HEK293 (cell line): Measurements from ENCODE around the gene FSIP1.

ENCODE experiments used
- CTCF ChIP-seq: fragments of 450-650 bp; formaldehyde crosslinking; IDR thresholded peaks from 2 replicates; pipeline ENCODE4 v1.5.1; 2016; ENCODE audit warnings: missing biosample characterization, missing genetic modification characterization
- HOXA7 ChIP-seq: sonication (generic); formaldehyde crosslinking; IDR thresholded peaks from 2 replicates; pipeline ENCODE4 v1.8.1; 2022; ENCODE audit warnings: missing genetic modification reagents, borderline replicate concordance
- PRDM10 ChIP-seq: fragments of 450-650 bp; formaldehyde crosslinking; IDR thresholded peaks from 2 replicates; pipeline ENCODE4 v1.5.1; 2016; ENCODE audit warnings: missing biosample characterization, missing genetic modification characterization
- ZBTB21 ChIP-seq: fragments of 450-650 bp; formaldehyde crosslinking; IDR thresholded peaks from 2 replicates; pipeline ENCODE4 v1.5.1; 2017; ENCODE audit warnings: missing biosample characterization, missing genetic modification characterization
- ZFHX2 ChIP-seq: fragments of 450-650 bp; formaldehyde crosslinking; conservative IDR thresholded peaks from 2 replicates; pipeline ENCODE4 v1.5.1; 2016; ENCODE audit warnings: missing biosample characterization, missing genetic modification characterization
- TF ChIP-seq, protein P1 (sequence below): fragments of 450-650 bp; formaldehyde crosslinking; IDR thresholded peaks from 2 replicates; pipeline ENCODE4 v1.5.1; 2016; ENCODE audit warnings: missing biosample characterization, missing genetic modification characterization

GRCh38 chr15:39738998-39739397 is 43.6 kb downstream of the FSIP1 start:
- TF ChIP-seq ZFHX2 (tag by site-specific recombination): no peak
- no peak for TF ChIP-seq CTCF (tag by site-specific recombination)
- no peak for TF ChIP-seq HOXA7 (CRISPR knock-in tag)
- TF ChIP-seq PRDM10: no peak
- no peak for TF ChIP-seq ZBTB21 (tag by site-specific recombination)
- TF ChIP-seq, protein P1, sequence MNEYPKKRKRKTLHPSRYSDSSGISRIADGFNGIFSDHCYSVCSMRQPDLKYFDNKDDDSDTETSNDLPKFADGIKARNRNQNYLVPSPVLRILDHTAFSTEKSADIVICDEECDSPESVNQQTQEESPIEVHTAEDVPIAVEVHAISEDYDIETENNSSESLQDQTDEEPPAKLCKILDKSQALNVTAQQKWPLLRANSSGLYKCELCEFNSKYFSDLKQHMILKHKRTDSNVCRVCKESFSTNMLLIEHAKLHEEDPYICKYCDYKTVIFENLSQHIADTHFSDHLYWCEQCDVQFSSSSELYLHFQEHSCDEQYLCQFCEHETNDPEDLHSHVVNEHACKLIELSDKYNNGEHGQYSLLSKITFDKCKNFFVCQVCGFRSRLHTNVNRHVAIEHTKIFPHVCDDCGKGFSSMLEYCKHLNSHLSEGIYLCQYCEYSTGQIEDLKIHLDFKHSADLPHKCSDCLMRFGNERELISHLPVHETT (tag by site-specific recombination): no peak
